H9 (cell line): ENCODE data around the gene FFAR3. TPM values are rescaled to one million over a fixed set of nuclear protein-coding genes. Genes with fewer than 3 reads are reported as not detected.
A peak's percentile ranks its signal among the peaks of the same experiment; 100 is the strongest.

Experiments
- DNase-seq: peaks from one replicate; pipeline ENCODE4 v3.0.0-alpha.2; 2017
- H2AFZ ChIP-seq: one replicate; pipeline ENCODE4 v1.6.1; 2013; ENCODE audit warnings: mild to moderate bottlenecking, low read length, control low read depth, moderate library complexity
- H2AK5ac ChIP-seq: 2 replicates; pipeline ENCODE4 v1.6.1; 2013; ENCODE audit warnings: low read length, control low read depth, mixed read lengths; ENCODE audit not compliant: insufficient read length
- H2BK120ac ChIP-seq: one replicate; pipeline ENCODE4 v1.6.1; 2013; ENCODE audit warnings: low read depth, mild to moderate bottlenecking, low read length, control low read depth, inconsistent platforms; ENCODE audit not compliant: poor library complexity, severe bottlenecking
- H2BK12ac ChIP-seq: 2 replicates; pipeline ENCODE4 v1.6.1; 2013; ENCODE audit warnings: low read length, control low read depth, mixed read lengths, low read depth; ENCODE audit not compliant: insufficient read length
- H2BK15ac ChIP-seq: 2 replicates; pipeline ENCODE4 v1.6.1; 2013; ENCODE audit warnings: low read depth, low read length, control low read depth
- H2BK20ac ChIP-seq: one replicate; pipeline ENCODE4 v1.6.1; 2013; ENCODE audit warnings: low read depth, mild to moderate bottlenecking, low read length, control low read depth, inconsistent platforms; ENCODE audit not compliant: poor library complexity, severe bottlenecking
- H2BK5ac ChIP-seq: 2 replicates; pipeline ENCODE4 v1.6.1; 2013; ENCODE audit warnings: low read length, control low read depth, mixed read lengths; ENCODE audit not compliant: insufficient read length
- H3K14ac ChIP-seq: 2 replicates; pipeline ENCODE4 v1.6.1; 2013; ENCODE audit warnings: low read length, control low read depth; ENCODE audit not compliant: insufficient read depth
- H3K18ac ChIP-seq: 2 replicates; pipeline ENCODE4 v1.6.1; 2013; ENCODE audit warnings: low read depth, mild to moderate bottlenecking, mixed read lengths, low read length, control low read depth; ENCODE audit not compliant: insufficient read length
- H3K23ac ChIP-seq: 2 replicates; pipeline ENCODE4 v1.6.1; 2013; ENCODE audit warnings: low read length, control low read depth, mixed read lengths, low read depth; ENCODE audit not compliant: insufficient read length
- H3K23me2 ChIP-seq: 2 replicates; pipeline ENCODE4 v1.6.1; 2013; ENCODE audit warnings: low read depth, mild to moderate bottlenecking, mixed read lengths, low read length, control low read depth; ENCODE audit not compliant: insufficient read length, poor library complexity, severe bottlenecking
- H3K27ac ChIP-seq: 2 replicates; pipeline ENCODE4 v1.5.1; 2013; ENCODE audit warnings: low read length, control low read depth, mixed read lengths, low read depth; ENCODE audit not compliant: insufficient read length
- H3K27me3 ChIP-seq: 2 replicates; pipeline ENCODE4 v1.6.1; 2013; ENCODE audit warnings: low read length, control low read depth, inconsistent platforms; ENCODE audit not compliant: insufficient read depth
- H3K4ac ChIP-seq: 2 replicates; pipeline ENCODE4 v1.6.1; 2013; ENCODE audit warnings: low read depth, mild to moderate bottlenecking, control low read depth, inconsistent platforms, low read length, moderate library complexity
- H3K4me1 ChIP-seq: 2 replicates; pipeline ENCODE4 v1.6.1; 2013; ENCODE audit warnings: low read length, control low read depth, inconsistent platforms; ENCODE audit not compliant: insufficient read depth
- H3K4me2 ChIP-seq: 2 replicates; pipeline ENCODE4 v1.6.1; 2013; ENCODE audit warnings: low read length, control low read depth, mixed read lengths; ENCODE audit not compliant: insufficient read length, insufficient read depth
- H3K56ac ChIP-seq: 2 replicates; pipeline ENCODE4 v1.6.1; 2013; ENCODE audit warnings: low read depth, mild to moderate bottlenecking, mixed read lengths, low read length, control low read depth; ENCODE audit not compliant: insufficient read length
- H3K79me1 ChIP-seq: 2 replicates; pipeline ENCODE4 v1.6.1; 2013; ENCODE audit warnings: low read depth, mild to moderate bottlenecking, moderate library complexity, low read length, control low read depth, inconsistent platforms; ENCODE audit not compliant: insufficient read depth, poor library complexity, severe bottlenecking
- H3K79me2 ChIP-seq: 2 replicates; pipeline ENCODE4 v1.6.1; 2013; ENCODE audit warnings: low read length, control low read depth, inconsistent platforms; ENCODE audit not compliant: insufficient read depth
- H3K9ac ChIP-seq: 2 replicates; pipeline ENCODE4 v1.6.1; 2013; ENCODE audit warnings: low read length, control low read depth, mixed read lengths; ENCODE audit not compliant: insufficient read length; ENCODE audit errors: extremely low read depth
- H3K9me3 ChIP-seq: one replicate; pipeline ENCODE4 v1.6.1; 2013; ENCODE audit warnings: low read depth, low read length, inconsistent platforms; ENCODE audit not compliant: control insufficient read depth
- H3T11ph ChIP-seq: one replicate; pipeline ENCODE4 v1.6.1; 2013; ENCODE audit warnings: mild to moderate bottlenecking, low read length, control low read depth, inconsistent platforms
- H4K20me1 ChIP-seq: one replicate; pipeline ENCODE4 v1.6.1; 2013; ENCODE audit not compliant: control insufficient read depth, insufficient read length, insufficient read depth
- H4K5ac ChIP-seq: 2 replicates; pipeline ENCODE4 v1.6.1; 2013; ENCODE audit warnings: low read depth, mild to moderate bottlenecking, mixed read lengths, low read length, control low read depth; ENCODE audit not compliant: insufficient read length
- H4K8ac ChIP-seq: replicated peaks from 2 replicates; pipeline ENCODE4 v1.6.1; 2013; ENCODE audit warnings: low read length, control low read depth, mixed read lengths, low read depth; ENCODE audit not compliant: insufficient read length
- H4K91ac ChIP-seq: 2 replicates; pipeline ENCODE4 v1.6.1; 2013; ENCODE audit warnings: low read depth, mild to moderate bottlenecking, moderate library complexity, mixed read lengths, low read length, control low read depth; ENCODE audit not compliant: insufficient read length
- H3K27ac Mint-ChIP-seq, 3 experiments: 2 replicates in 2 of 3; 3 replicates in 1 of 3; pipeline ENCODE4 v1.8.0; 2020 to 2021; ENCODE audit warnings: mixed read lengths in 3 of 3, mild to moderate bottlenecking in 1 of 3, moderate library complexity in 1 of 3
- H3K27me3 Mint-ChIP-seq: 2 replicates; pipeline ENCODE4 v1.8.0; 2021; ENCODE audit warnings: low read depth, mild to moderate bottlenecking, moderate library complexity, mixed read lengths
- H3K36me3 Mint-ChIP-seq, 3 experiments: 2 replicates in 2 of 3; 3 replicates in 1 of 3; pipeline ENCODE4 v1.8.0; 2020 to 2021; ENCODE audit warnings: low read depth in 3 of 3, mixed read lengths in 3 of 3; ENCODE audit not compliant: insufficient read depth in 1 of 3
- H3K4me1 Mint-ChIP-seq, 2 experiments: 2 replicates each; pipeline ENCODE4 v1.8.0; 2020; ENCODE audit warnings: mixed read lengths in 2 of 2
- H3K4me3 Mint-ChIP-seq, 2 experiments: 2 replicates in 1 of 2; 3 replicates in 1 of 2; pipeline ENCODE4 v1.8.0; 2020 to 2021; ENCODE audit warnings: mild to moderate bottlenecking in 2 of 2, mixed read lengths in 2 of 2, moderate library complexity in 1 of 2
- H3K9me3 Mint-ChIP-seq, 2 experiments: 2 replicates in 1 of 2; 3 replicates in 1 of 2; pipeline ENCODE4 v1.8.0; 2020; ENCODE audit warnings: mild to moderate bottlenecking in 2 of 2, mixed read lengths in 2 of 2, moderate library complexity in 1 of 2
- WGBS: extraction: QIAGEN DNeasy Blood & Tissue Kit; methylation state at CpG from one replicate; pipeline ENCODE4 v1.1.7; 2013; ENCODE audit warnings: missing lambda C conversion rate, low lambda C conversion rate, mixed read lengths; ENCODE audit not compliant: insufficient read length; ENCODE audit errors: extremely low coverage; 5-methylcytosine and 5-hydroxymethylcytosine counted together
- total RNA-seq: library from RNA; stranded (reverse); gene quantifications from 2 replicates; pipeline ENCODE4 v1.2.1, GENCODE V29; 2021
- TF ChIP-seq, protein P1 (sequence below): fragments of 200-600 bp; sonication (generic); conservative IDR thresholded peaks from 3 replicates; pipeline ENCODE4 v1.8.0; 2021; ENCODE audit warnings: antibody characterized with exemption, mild to moderate bottlenecking

Gene FFAR3
- total RNA-seq, 1 experiment from 2014 or later, result not detected

DNA sequence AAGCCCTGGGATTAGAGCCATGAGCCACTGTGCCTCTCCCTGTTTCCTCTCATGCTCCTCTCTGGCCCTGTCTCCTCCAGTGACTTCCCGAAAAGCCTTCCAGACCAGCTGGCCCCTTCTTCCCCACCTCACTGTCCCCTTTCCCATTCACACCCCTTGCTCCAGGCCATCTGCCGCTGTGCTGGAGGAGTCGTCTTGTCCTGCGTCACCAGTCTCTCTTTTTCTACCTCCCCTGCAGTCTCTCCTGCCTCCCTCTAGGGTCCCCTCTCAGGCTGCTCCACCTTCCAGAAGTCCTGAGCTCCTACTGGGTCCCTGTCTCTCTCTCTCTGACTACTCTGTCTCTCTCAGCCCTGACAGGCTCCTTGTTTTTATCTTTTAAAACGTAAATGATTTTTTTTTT is 15.8 kb upstream of the FFAR3 start:
- H3K27me3 ChIP-seq, result no peaks in the 10 kb centered on the region
- H4K20me1 ChIP-seq, result no peaks in the 10 kb centered on the region
- no peaks in the 10 kb centered on the region for H3K4me1 ChIP-seq
- H2BK20ac ChIP-seq, result no peak overlapping the region
- TF ChIP-seq, protein P1, sequence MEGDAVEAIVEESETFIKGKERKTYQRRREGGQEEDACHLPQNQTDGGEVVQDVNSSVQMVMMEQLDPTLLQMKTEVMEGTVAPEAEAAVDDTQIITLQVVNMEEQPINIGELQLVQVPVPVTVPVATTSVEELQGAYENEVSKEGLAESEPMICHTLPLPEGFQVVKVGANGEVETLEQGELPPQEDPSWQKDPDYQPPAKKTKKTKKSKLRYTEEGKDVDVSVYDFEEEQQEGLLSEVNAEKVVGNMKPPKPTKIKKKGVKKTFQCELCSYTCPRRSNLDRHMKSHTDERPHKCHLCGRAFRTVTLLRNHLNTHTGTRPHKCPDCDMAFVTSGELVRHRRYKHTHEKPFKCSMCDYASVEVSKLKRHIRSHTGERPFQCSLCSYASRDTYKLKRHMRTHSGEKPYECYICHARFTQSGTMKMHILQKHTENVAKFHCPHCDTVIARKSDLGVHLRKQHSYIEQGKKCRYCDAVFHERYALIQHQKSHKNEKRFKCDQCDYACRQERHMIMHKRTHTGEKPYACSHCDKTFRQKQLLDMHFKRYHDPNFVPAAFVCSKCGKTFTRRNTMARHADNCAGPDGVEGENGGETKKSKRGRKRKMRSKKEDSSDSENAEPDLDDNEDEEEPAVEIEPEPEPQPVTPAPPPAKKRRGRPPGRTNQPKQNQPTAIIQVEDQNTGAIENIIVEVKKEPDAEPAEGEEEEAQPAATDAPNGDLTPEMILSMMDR, result no peak
- H2BK15ac ChIP-seq, result no peak overlapping the region
- no peaks in the 10 kb centered on the region for H3K79me2 ChIP-seq
- H3K79me1 ChIP-seq, result no peaks in the 10 kb centered on the region
- no peak overlapping the region for H2AFZ ChIP-seq
- Mint-ChIP-seq H3K36me3 (no peaks in the 10 kb centered on the region), H3K27me3 (peaks cover 23% of the 10 kb centered on the region), H3K4me1 (peaks cover 0 to 12% of the 10 kb centered on the region in 2 experiments; a peak in 3 of 4 replicates), H3K27ac (peak overlapping the region in 1 of 3 experiments; percentile 66; a peak in 2 of 7 replicates), H3K9me3 (no peaks in the 10 kb centered on the region), H3K4me3 (no peak overlapping the region)
- peak overlapping the region; percentile 63; the same call in 1 of the 2 replicates for H3K14ac ChIP-seq
- no peaks in the 10 kb centered on the region for H3K9me3 ChIP-seq
- H3K23ac ChIP-seq, result no peak overlapping the region
- no peak overlapping the region for H3K9ac ChIP-seq
- no peak overlapping the region for H2AK5ac ChIP-seq
- no peak overlapping the region for H3K27ac ChIP-seq
- H4K5ac ChIP-seq, result no peak overlapping the region
- H3K4ac ChIP-seq, result no peak overlapping the region
- H2BK5ac ChIP-seq, result no peak overlapping the region
- H4K91ac ChIP-seq, result no peak overlapping the region
- no peak overlapping the region for H3K56ac ChIP-seq
- no CpG with 5 or more reads among the region's 5 CpGs for WGBS
- no peak overlapping the region for H3T11ph ChIP-seq
- no peak overlapping the region for H4K8ac ChIP-seq
- H3K23me2 ChIP-seq, result no peaks in the 10 kb centered on the region
- no peak for DNase-seq
- no peak overlapping the region for H3K18ac ChIP-seq
- H2BK120ac ChIP-seq, result no peak overlapping the region
- H2BK12ac ChIP-seq, result no peak overlapping the region
- no peak overlapping the region for H3K4me2 ChIP-seq
